ENCODE measurements around the gene OCLN.

DNA sequence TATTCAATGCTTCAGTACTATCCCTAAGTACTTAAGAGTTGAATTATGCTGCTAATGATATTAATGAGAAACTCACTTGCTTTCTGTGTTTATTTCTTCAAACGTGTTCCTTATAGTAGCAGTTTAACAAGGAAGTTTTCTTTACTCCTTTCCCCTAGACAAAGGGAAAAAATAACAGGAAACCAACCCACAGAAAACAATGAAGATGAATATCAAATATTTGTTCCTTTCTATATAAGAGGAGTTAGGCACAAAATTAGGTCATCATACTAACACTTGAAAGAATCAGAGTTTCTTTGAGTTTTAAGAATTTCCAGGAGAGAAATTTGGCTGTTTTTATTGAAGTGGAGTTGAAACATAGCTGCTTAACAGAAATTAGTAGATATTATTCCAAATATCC is 15.4 kb upstream of the OCLN start:
- TF ChIP-seq SUZ12 (IDR thresholded peaks at IDR 0.05), result no peak
- TF ChIP-seq SP1 (IDR thresholded peaks at IDR 0.05), result no peak
- no peak for TF ChIP-seq FOXK2 (IDR thresholded peaks at IDR 0.05)
- no peak for TF ChIP-seq CTBP1 (IDR thresholded peaks at IDR 0.05; ENCODE audit: borderline replicate concordance)
- no peak for TF ChIP-seq L3MBTL2 (conservative IDR thresholded peaks at IDR 0.05)
- no peak for TF ChIP-seq TARDBP (IDR thresholded peaks at IDR 0.05)
- no peak for TF ChIP-seq HDGF (IDR thresholded peaks at IDR 0.05; ENCODE audit: borderline replicate concordance)
- TF ChIP-seq, protein P1, sequence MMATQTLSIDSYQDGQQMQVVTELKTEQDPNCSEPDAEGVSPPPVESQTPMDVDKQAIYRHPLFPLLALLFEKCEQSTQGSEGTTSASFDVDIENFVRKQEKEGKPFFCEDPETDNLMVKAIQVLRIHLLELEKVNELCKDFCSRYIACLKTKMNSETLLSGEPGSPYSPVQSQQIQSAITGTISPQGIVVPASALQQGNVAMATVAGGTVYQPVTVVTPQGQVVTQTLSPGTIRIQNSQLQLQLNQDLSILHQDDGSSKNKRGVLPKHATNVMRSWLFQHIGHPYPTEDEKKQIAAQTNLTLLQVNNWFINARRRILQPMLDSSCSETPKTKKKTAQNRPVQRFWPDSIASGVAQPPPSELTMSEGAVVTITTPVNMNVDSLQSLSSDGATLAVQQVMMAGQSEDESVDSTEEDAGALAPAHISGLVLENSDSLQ (IDR thresholded peaks at IDR 0.05), result no peak
- TF ChIP-seq FOXA1 (IDR thresholded peaks at IDR 0.05), result no peak
- TF ChIP-seq BHLHE40 (IDR thresholded peaks at IDR 0.05; ENCODE audit: borderline replicate concordance), result no peak
- no peak for TF ChIP-seq ELF4 (IDR thresholded peaks at IDR 0.05)
- TF ChIP-seq ARNT (IDR thresholded peaks at IDR 0.05), result no peak
- no peak for TF ChIP-seq LEF1 (IDR thresholded peaks at IDR 0.05; ENCODE audit: borderline replicate concordance)
- no peak for TF ChIP-seq FOXM1 (IDR thresholded peaks at IDR 0.05; ENCODE audit: borderline replicate concordance)
